MG63 (cell line): ENCODE measurements around the gene DHRSX. TPM values are rescaled to one million over a fixed set of nuclear protein-coding genes. Genes with fewer than 3 reads are reported as not detected.
"Not testable (repeated sequence)": the region's sequence is repeated elsewhere in the genome, so short reads cannot be mapped to it uniquely, and the experiment has no call there.

Experiments used
- DNase-seq: peaks from one replicate; pipeline ENCODE4 v3.0.0-alpha.2; 2020
- H3K27me3 ChIP-seq: fragments of 250-450 bp; sonication (Bioruptor Pico); 2 replicates; pipeline ENCODE4 v1.5.1; 2020; ENCODE audit warnings: mild to moderate bottlenecking, moderate library complexity
- H3K36me3 ChIP-seq: fragments of 250-450 bp; sonication (Bioruptor Pico); 2 replicates; pipeline ENCODE4 v1.5.1; 2020; ENCODE audit warnings: mild to moderate bottlenecking, moderate library complexity
- H3K4me3 ChIP-seq: fragments of 250-450 bp; sonication (Bioruptor Pico); 2 replicates; pipeline ENCODE4 v1.5.1; 2020; ENCODE audit warnings: mild to moderate bottlenecking, moderate library complexity
- H3K9me3 ChIP-seq: fragments of 250-450 bp; sonication (Bioruptor Pico); 2 replicates; pipeline ENCODE4 v1.5.1; 2020; ENCODE audit warnings: mild to moderate bottlenecking, moderate library complexity
- total RNA-seq: library from RNA; depleted of rRNA; stranded (reverse); fragments of >200 nt; shearing (Covaris generic); gene quantifications from 2 replicates; pipeline ENCODE4 v1.2.3, GENCODE V29; 2014; ENCODE audit warnings: low replicate concordance

DHRSX gene
- total RNA-seq, 1 experiment from 2014 or later, result 18.6 TPM

DNA sequence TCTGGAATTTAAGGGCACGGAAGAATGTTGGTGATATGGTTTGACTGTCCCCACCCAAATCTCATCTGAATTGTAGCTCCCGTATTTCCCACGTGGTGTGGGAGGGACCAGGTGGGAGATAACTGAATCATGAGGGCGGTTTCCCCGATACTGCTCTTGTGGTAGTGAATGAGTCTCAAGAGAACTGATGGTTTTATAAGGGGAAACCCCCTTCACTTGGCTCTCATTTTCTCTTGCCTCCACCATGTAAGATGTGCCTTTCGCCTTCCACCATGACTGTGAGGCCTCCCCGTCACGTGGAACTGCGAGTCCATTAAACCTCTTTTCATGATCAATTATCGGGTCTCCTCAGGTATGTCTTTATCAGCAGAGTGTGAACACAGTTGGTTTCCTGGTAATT lies 25.6 kb upstream of the DHRSX start:
- H3K9me3 ChIP-seq, result no peaks in the 10 kb centered on the region
- DNase-seq, result no peak
- peaks cover 18% of the 10 kb centered on the region for H3K27me3 ChIP-seq

DNA sequence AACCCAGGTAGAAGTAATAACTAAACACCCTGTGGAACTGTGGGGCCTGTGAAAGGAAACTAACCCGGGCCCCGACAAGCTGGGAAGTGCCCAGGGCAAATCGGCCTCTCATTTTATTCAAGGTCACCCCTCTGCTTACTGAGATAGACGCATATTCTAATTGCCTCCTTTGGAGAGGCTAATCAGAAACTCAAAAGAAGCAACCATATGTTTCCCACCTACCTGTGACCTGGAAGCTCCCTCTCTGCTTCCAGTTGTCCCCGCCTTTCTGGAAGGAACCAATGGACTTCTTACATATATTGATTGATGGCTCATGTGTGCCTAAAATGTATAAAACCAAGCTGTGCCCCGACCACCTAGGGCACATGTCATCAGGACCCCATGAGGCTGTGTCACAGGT lies 23.1 kb upstream of the DHRSX start:
- Histone ChIP-seq H3K9me3 (no peaks in the 10 kb centered on the region), H3K27me3 (peaks cover 18% of the 10 kb centered on the region), H3K4me3 (no peak overlapping the region), H3K36me3 (no peaks in the 10 kb centered on the region)
- DNase-seq, result no peak

More for the DNA sequence above, 25.6 kb upstream of the DHRSX start:
- no peaks in the 10 kb centered on the region for H3K36me3 ChIP-seq
- H3K4me3 ChIP-seq, result no peak overlapping the region

- no peaks in the 10 kb centered on the region for H3K36me3 ChIP-seq
- no peak overlapping the region for H3K4me3 ChIP-seq
- H3K27me3 ChIP-seq, result peaks cover 12% of the 10 kb centered on the region
- H3K9me3 ChIP-seq, result no peaks in the 10 kb centered on the region
- no peak for DNase-seq
Observed at GRCh38 chrX:2521927-2522386, 21.2 kb upstream of the DHRSX start.

GRCh38 chrX:2521092-2521926 lies 20.5 kb upstream of the DHRSX start:
- Histone ChIP-seq H3K4me3 (no peak overlapping the region), H3K27me3 (peaks cover 9% of the 10 kb centered on the region; the same call in 1 of the 2 replicates), H3K36me3 (no peaks in the 10 kb centered on the region), H3K9me3 (no peaks in the 10 kb centered on the region)
- DNase-seq, result no peak

- DNase-seq, result no peak
- H3K4me3 ChIP-seq, result no peak overlapping the region
- H3K36me3 ChIP-seq, result no peaks in the 10 kb centered on the region
- H3K9me3 ChIP-seq, result no peaks in the 10 kb centered on the region
- peaks cover 12% of the 10 kb centered on the region; the same call in 1 of the 2 replicates for H3K27me3 ChIP-seq
Observed at GRCh38 chrX:2520539-2520938, 19.8 kb upstream of the DHRSX start.

GRCh38 chrX:2519638-2520037 lies 18.9 kb upstream of the DHRSX start:
- not testable (repeated sequence) for H3K27me3 ChIP-seq, H3K9me3 ChIP-seq, H3K36me3 ChIP-seq, DNase-seq, H3K4me3 ChIP-seq

- DNase-seq, result no peak
- Histone ChIP-seq H3K36me3 (no peaks in the 10 kb centered on the region), H3K9me3 (no peaks in the 10 kb centered on the region), H3K27me3 (peaks cover 12% of the 10 kb centered on the region), H3K4me3 (no peak overlapping the region)
Observed at GRCh38 chrX:2517055-2517454, 16.3 kb upstream of the DHRSX start.

DNA sequence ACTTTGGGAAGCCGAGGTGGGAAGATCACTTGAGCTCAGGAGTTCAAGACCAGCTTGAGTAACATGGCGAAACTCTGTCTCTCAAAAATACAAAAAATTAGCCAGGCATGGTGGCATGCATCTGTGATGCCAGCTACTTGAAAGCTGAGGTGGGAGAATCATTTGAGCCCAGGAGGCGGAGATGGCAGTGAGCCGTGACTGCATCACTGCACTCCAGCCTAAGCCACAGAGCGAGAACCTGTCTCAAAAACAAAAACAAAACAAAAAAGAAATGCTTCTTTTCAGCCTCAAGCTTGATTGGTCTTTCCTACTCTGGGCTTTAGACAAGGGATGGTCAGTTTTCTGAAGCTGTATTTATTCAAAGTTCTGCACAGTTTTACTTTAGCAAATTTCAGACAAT lies 15.8 kb upstream of the DHRSX start:
- Histone ChIP-seq H3K4me3 (no peak overlapping the region), H3K27me3 (peaks cover 14% of the 10 kb centered on the region), H3K9me3 (no peaks in the 10 kb centered on the region), H3K36me3 (no peaks in the 10 kb centered on the region)
- no peak for DNase-seq

DNA sequence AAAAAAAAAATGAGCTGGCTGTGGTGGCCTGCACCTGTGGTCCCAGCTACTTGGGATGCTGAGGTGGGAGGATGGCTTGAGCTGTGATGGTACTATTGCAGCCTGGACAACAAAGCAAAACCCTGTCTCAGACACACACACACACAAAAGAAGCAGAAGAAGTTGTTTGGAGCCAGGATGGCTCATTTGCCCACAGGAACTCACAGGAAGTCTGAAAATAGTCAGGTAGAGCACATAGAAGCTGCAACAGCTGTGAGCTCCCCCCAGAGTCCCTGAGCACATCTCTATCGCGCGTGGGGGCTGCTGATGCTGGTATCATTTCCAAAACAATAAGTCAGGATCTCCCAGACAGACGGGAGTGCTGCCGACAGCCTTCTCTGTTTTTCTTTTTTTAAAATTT lies 13.4 kb upstream of the DHRSX start:
- Histone ChIP-seq H3K36me3 (no peaks in the 10 kb centered on the region), H3K9me3 (no peaks in the 10 kb centered on the region), H3K27me3 (peaks cover 18% of the 10 kb centered on the region), H3K4me3 (no peak overlapping the region)
- no peak for DNase-seq

- no peaks in the 10 kb centered on the region for H3K36me3 ChIP-seq
- no peaks in the 10 kb centered on the region for H3K9me3 ChIP-seq
- DNase-seq, result no peak
- H3K4me3 ChIP-seq, result no peak overlapping the region
- H3K27me3 ChIP-seq, result peaks cover 18% of the 10 kb centered on the region
Observed at GRCh38 chrX:2513121-2513664, 12.4 kb upstream of the DHRSX start.

GRCh38 chrX:2512501-2512900 lies 11.7 kb upstream of the DHRSX start:
- Histone ChIP-seq H3K4me3 (no peak overlapping the region), H3K36me3 (no peaks in the 10 kb centered on the region), H3K9me3 (no peaks in the 10 kb centered on the region), H3K27me3 (peaks cover 18% of the 10 kb centered on the region)
- no peak for DNase-seq

GRCh38 chrX:2511326-2511725 lies 10.6 kb upstream of the DHRSX start:
- H3K9me3 ChIP-seq, result no peaks in the 10 kb centered on the region
- H3K27me3 ChIP-seq, result peaks cover 13% of the 10 kb centered on the region
- H3K4me3 ChIP-seq, result no peak overlapping the region
- H3K36me3 ChIP-seq, result no peaks in the 10 kb centered on the region
- no peak for DNase-seq

DNA sequence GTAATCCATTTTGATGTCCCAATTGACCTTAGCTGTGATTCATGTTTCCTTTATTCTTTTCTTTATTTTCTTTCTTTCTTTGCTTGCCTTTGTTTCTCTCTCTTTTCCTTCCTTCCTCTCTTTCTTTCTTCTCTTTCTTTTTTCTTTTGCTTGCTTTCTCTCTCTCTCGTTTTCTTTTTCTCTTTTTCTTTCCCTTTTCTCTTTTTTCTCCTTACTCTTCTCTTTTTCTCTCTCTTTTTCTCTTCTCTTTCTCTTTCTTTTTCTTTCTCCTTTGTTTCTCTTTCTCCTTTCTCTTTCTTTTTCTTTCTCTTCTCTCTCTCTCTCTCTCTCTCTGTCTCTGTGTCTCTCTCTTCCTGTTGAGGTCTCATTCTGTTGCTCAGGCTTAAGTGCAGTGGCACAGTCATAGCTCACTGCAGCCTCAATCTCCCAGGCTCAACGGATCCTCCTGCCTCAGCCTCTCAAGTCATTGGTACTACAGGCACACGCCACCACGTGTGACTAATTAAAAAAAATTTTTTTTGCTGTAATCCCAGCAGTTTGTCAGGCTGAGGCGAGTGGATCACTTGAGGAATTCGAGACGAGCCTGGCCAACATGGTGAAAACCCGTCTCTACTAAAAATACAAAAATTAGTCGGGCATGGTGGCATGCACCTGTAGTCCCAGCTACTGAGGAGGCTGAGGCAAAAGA lies 8.0 kb upstream of the DHRSX start:
- no peak for DNase-seq
- 0 out of 2 replicates have a peak, but pooled peaks cover 9% of the 10 kb centered on the region for H3K27me3 ChIP-seq
- H3K9me3 ChIP-seq, result no peaks in the 10 kb centered on the region
- no peak overlapping the region for H3K4me3 ChIP-seq
- no peaks in the 10 kb centered on the region for H3K36me3 ChIP-seq

DNA sequence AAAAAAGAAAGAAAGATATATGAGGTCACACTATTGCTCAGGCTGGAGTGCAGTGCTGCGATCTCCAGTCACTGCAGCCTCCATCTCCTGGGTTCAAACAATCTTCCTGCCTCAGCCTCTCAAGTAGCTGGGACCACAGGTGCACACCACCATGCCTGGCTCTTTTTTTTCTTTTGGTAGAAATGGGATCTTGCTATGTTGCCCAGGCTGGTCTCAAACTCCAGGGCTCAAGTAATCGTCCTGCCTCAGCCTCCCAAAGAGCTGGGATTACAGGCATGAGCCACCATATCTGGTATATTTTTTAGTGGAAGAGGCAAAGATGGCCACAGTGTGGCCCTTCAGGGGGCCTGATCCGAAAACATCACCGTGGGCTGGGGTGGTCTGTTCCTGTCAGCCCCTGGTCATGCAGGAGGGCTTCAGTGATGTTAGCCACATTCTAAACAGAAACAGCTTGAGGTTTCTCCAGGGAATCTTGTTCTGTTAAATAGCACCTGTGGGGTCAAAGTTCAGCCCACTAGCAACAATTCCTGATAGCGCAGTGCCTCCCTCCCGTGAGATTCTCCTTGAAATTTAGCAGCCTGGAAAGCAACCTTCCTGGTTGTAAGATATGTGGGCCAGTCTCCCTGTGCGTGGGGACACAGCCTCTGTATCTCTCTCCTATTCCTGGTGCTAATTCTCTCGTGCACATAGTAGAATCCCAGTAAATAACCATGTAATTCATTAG lies 7.3 kb upstream of the DHRSX start:
- Histone ChIP-seq H3K9me3 (no peaks in the 10 kb centered on the region), H3K36me3 (no peaks in the 10 kb centered on the region), H3K27me3 (0 out of 2 replicates have a peak, but pooled peaks cover 9% of the 10 kb centered on the region), H3K4me3 (no peak overlapping the region)
- no peak for DNase-seq

- no peak overlapping the region for H3K4me3 ChIP-seq
- H3K9me3 ChIP-seq, result no peaks in the 10 kb centered on the region
- H3K36me3 ChIP-seq, result no peaks in the 10 kb centered on the region
- no peak for DNase-seq
- 0 out of 2 replicates have a peak, but pooled peaks cover 8% of the 10 kb centered on the region for H3K27me3 ChIP-seq
Observed at GRCh38 chrX:2507196-2507595, 6.4 kb upstream of the DHRSX start.

DNA sequence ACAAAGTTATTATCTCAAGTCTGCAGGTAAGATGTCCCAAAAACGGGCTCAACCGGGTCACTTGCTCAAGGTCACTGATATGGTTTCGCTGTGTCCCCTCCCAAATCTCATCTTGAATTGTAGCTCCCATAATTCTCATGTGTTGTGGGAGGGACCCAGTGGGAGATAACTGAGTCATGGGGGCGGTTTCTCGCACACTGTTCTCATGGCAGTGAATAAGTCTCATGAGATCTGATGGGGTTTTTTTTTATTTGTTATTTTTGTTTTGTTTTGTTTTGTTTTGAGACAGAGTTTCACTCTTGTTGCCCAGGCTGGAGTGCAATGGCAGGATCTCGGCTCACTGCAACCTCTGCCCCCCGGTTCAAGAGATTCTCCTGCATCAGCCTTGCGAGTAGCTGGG lies 4.6 kb upstream of the DHRSX start:
- not testable (repeated sequence) for H3K4me3 ChIP-seq, DNase-seq, H3K27me3 ChIP-seq, H3K36me3 ChIP-seq, H3K9me3 ChIP-seq
